HG03280 (cell line): Measurements from ENCODE around the gene CCL19.

Source experiments
- ATAC-seq: cut with Tn5 transposase; IDR thresholded peaks from one replicate; pipeline ENCODE4 v1.9.1; 2021; ENCODE audit warnings: mild to moderate bottlenecking, moderate library complexity; ENCODE audit not compliant: unreplicated experiment

The CCL19 gene

GRCh38 chr9:34642679-34643078 is 48.4 kb downstream of the CCL19 start:
- no peak for ATAC-seq
